Measurements from ENCODE around the gene SNED1. TPM values are rescaled to one million over a fixed set of nuclear protein-coding genes. Genes with fewer than 3 reads are reported as not detected.

SNED1 gene
- total and polyA plus RNA-seq, 2 experiments from 2014 or later, result 6.1 to 29.4 TPM

DNA sequence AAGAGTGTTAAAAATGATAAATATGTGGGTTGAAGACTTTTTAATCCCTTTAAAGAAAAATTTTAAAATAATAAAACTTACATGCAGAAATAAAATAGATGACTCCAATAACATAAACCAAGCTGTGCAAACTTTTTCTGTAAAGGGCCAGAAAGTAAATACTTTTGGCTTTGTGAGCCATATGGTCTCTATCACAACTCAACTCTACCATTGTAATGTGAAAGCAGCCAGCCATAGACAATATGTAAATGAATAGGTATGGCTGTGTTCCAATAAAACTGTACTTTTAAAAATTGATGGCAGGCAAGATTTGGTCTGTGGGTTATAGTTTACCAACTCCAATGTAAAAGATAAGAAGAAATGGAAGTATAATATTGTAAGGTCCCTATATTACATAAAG, 45.2 kb downstream of the SNED1 start:
- H3K79me2 ChIP-seq (ENCODE audit: insufficient read depth), result no peaks in the 10 kb centered on the region
- H3K9ac ChIP-seq, result no peak overlapping the region
- H3K9me2 ChIP-seq (ENCODE audit: insufficient read depth), result no peaks in the 10 kb centered on the region
- H3K4me2 ChIP-seq (ENCODE audit: unreplicated experiment), result no peak overlapping the region
- H3K27ac ChIP-seq, result no peak overlapping the region
- no peak overlapping the region for H2AFZ ChIP-seq
- H3K4me3 ChIP-seq, result no peak overlapping the region
- peaks cover 13% of the 10 kb centered on the region; the same call in 1 of the 2 replicates for H3F3A ChIP-seq (ENCODE audit: insufficient read depth)
- H4K20me1 ChIP-seq (ENCODE audit: insufficient read depth), result no peaks in the 10 kb centered on the region
- TF ChIP-seq EZH2 (IDR thresholded peaks at IDR 0.05; ENCODE audit: insufficient read depth, poor library complexity, severe bottlenecking), result no peak
- TF ChIP-seq EZH2phosphoT487 (IDR thresholded peaks at IDR 0.05; ENCODE audit: insufficient read depth, low read depth), result no peak
- peaks cover 27% of the 10 kb centered on the region for H3K36me3 ChIP-seq (ENCODE audit: low read depth)
- in situ Hi-C loops (cut with MboI), result no loop called here
- DNase-seq, result no peak
- H3K4me1 ChIP-seq (ENCODE audit: insufficient read depth), result no peaks in the 10 kb centered on the region
- no peaks in the 10 kb centered on the region for H3K9me3 ChIP-seq (ENCODE audit: low read depth)
- no peaks in the 10 kb centered on the region for H3K27me3 ChIP-seq (replicated peaks; ENCODE audit: insufficient read depth)

- TF ChIP-seq EZH2phosphoT487 (IDR thresholded peaks at IDR 0.05; ENCODE audit: insufficient read depth, low read depth) (no peak), EZH2 (IDR thresholded peaks at IDR 0.05; ENCODE audit: insufficient read depth, poor library complexity, severe bottlenecking) (no peak)
- Histone ChIP-seq H3K36me3 (ENCODE audit: low read depth) (peaks cover 26% of the 10 kb centered on the region), H3K9ac (no peak overlapping the region), H3K9me2 (ENCODE audit: insufficient read depth) (no peaks in the 10 kb centered on the region), H3K9me3 (ENCODE audit: low read depth) (no peaks in the 10 kb centered on the region), H3F3A (ENCODE audit: insufficient read depth) (peaks cover 13% of the 10 kb centered on the region; the same call in 1 of the 2 replicates), H3K4me1 (ENCODE audit: insufficient read depth) (no peaks in the 10 kb centered on the region), H3K79me2 (ENCODE audit: insufficient read depth) (no peaks in the 10 kb centered on the region), H3K4me2 (ENCODE audit: unreplicated experiment) (no peak overlapping the region), H3K27me3 (replicated peaks; ENCODE audit: insufficient read depth) (no peaks in the 10 kb centered on the region), H3K4me3 (no peak overlapping the region), H3K27ac (no peak overlapping the region), H4K20me1 (ENCODE audit: insufficient read depth) (no peaks in the 10 kb centered on the region), H2AFZ (no peak overlapping the region)
- WGBS, 2 experiments (ENCODE audit: low coverage in 1 of 2, low lambda C conversion rate in 2 of 2, missing lambda C conversion rate in 2 of 2), result 55 to 65% methylated on average over 5 to 6 of the region's 6 CpGs
- in situ Hi-C loops (cut with MboI), result no loop called here
- no peak for DNase-seq
Measured at GRCh38 chr2:241047253-241048010, 49.0 kb downstream of the SNED1 start.

GRCh38 chr2:241048149-241048948, 49.9 kb downstream of the SNED1 start:
- Histone ChIP-seq H3K79me2 (ENCODE audit: insufficient read depth) (no peaks in the 10 kb centered on the region), H4K20me1 (ENCODE audit: insufficient read depth) (no peaks in the 10 kb centered on the region), H3K9me3 (ENCODE audit: low read depth) (no peaks in the 10 kb centered on the region), H3K27ac (no peak overlapping the region), H3K4me3 (no peak overlapping the region), H3K27me3 (replicated peaks; ENCODE audit: insufficient read depth) (no peaks in the 10 kb centered on the region), H3K9me2 (ENCODE audit: insufficient read depth) (no peaks in the 10 kb centered on the region), H3K4me2 (ENCODE audit: unreplicated experiment) (no peak overlapping the region), H3K9ac (no peak overlapping the region), H3F3A (ENCODE audit: insufficient read depth) (peaks cover 7% of the 10 kb centered on the region; the same call in 1 of the 2 replicates), H3K4me1 (ENCODE audit: insufficient read depth) (no peaks in the 10 kb centered on the region), H2AFZ (no peak overlapping the region), H3K36me3 (ENCODE audit: low read depth) (peaks cover 17% of the 10 kb centered on the region)
- no peak for TF ChIP-seq EZH2 (IDR thresholded peaks at IDR 0.05; ENCODE audit: insufficient read depth, poor library complexity, severe bottlenecking)
- TF ChIP-seq EZH2phosphoT487 (IDR thresholded peaks at IDR 0.05; ENCODE audit: insufficient read depth, low read depth), result no peak
- WGBS, 2 experiments (ENCODE audit: low coverage in 1 of 2, low lambda C conversion rate in 2 of 2, missing lambda C conversion rate in 2 of 2), result 88 to 90% methylated on average over 30 of the region's 30 CpGs
- DNase-seq, result no peak
- in situ Hi-C loops (cut with MboI), result no loop called here

GRCh38 chr2:241048949-241049343, 50.5 kb downstream of the SNED1 start:
- Histone ChIP-seq H3K79me2 (ENCODE audit: insufficient read depth) (no peaks in the 10 kb centered on the region), H3K4me1 (ENCODE audit: insufficient read depth) (no peaks in the 10 kb centered on the region), H3K9ac (no peak overlapping the region), H3K36me3 (ENCODE audit: low read depth) (peaks cover 17% of the 10 kb centered on the region), H4K20me1 (ENCODE audit: insufficient read depth) (no peaks in the 10 kb centered on the region), H3K9me3 (ENCODE audit: low read depth) (no peaks in the 10 kb centered on the region), H2AFZ (no peak overlapping the region), H3K4me3 (no peak overlapping the region), H3K27ac (no peak overlapping the region), H3K4me2 (ENCODE audit: unreplicated experiment) (no peak overlapping the region), H3K9me2 (ENCODE audit: insufficient read depth) (no peaks in the 10 kb centered on the region), H3K27me3 (replicated peaks; ENCODE audit: insufficient read depth) (no peaks in the 10 kb centered on the region), H3F3A (ENCODE audit: insufficient read depth) (peaks cover 7% of the 10 kb centered on the region; the same call in 1 of the 2 replicates)
- 90 to 93% methylated on average over 11 of the region's 11 CpGs for WGBS, 2 experiments (ENCODE audit: low coverage in 1 of 2, low lambda C conversion rate in 2 of 2, missing lambda C conversion rate in 2 of 2)
- no peak for DNase-seq
- in situ Hi-C loops (cut with MboI), result no loop called here
- no peak for TF ChIP-seq EZH2 (IDR thresholded peaks at IDR 0.05; ENCODE audit: insufficient read depth, poor library complexity, severe bottlenecking)
- no peak for TF ChIP-seq EZH2phosphoT487 (IDR thresholded peaks at IDR 0.05; ENCODE audit: insufficient read depth, low read depth)

Data from GM23248 (cell line).